Measurements from ENCODE around the gene SGO1. TPM values are rescaled to one million over a fixed set of nuclear protein-coding genes. Genes with fewer than 3 reads are reported as not detected.

SGO1 gene
- polyA plus RNA-seq, 1 donor (not counting 4 experiments of a cell fraction or from before 2014, with no cell fraction given), result 3.4 TPM

DNA sequence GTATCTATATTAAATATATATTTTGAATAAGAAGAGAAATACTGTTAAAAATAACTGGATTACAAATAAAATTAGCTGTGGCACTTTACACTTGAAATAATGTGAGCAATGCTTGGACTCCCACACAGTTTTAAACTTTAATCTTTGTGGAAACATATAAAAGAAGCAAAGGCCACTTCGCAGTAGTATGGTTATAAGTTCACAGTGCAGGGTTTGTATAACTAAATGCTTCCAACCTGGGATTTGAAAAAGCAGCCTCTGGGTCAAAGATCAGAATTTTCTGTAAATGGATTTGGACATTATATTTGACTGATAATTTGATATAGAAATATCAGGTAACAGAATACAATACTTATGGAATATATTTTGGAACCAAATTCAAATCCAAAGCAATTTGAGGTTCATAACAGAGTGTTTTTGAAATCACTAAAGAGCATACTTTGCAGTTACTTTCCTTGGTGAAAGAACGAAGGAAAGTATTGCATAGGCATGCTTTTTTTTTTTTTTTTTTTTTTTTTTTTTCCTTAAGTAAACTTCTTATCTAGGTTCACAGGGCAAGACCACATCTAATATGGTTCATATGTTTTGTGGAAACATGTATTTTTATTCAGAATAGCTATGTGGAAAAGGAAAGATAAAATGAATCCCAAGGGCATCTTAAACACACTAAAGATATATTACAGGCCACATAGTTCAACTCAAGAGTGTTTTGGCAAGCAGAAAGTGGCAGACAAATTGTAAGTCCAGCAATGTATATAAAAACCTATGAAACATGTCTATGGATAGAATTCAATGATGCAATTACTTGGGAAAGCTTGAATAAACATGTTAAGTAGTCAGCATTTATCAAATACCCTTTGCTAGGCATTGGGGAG, 47.1 kb upstream of the SGO1 start:
- H4K20me1 ChIP-seq (ENCODE audit: control insufficient read depth, extremely low read depth, insufficient read depth, low read length), result no peaks in the 10 kb centered on the region
- DNase-seq (ENCODE audit: low read depth, low spot score) (no peak), FAIRE-seq (no peak)
- H3K9me3 ChIP-seq (ENCODE audit: control insufficient read depth, low read depth, low read length), result no peaks in the 10 kb centered on the region
- no peaks in the 10 kb centered on the region for H3K27me3 ChIP-seq (ENCODE audit: control insufficient read depth, extremely low read depth, insufficient read depth, low read length)
- dilution Hi-C loops (cut with MboI; ENCODE audit: extremely low pct_ligation_motif_present, low sequenced_read_pairs), result no loop called here
- no peak overlapping the region for H2AFZ ChIP-seq (ENCODE audit: control insufficient read depth, low read length)
- TF ChIP-seq EZH2 (IDR thresholded peaks at IDR 0.05; ENCODE audit: low read length), result no peak
- TF ChIP-seq, protein P1, sequence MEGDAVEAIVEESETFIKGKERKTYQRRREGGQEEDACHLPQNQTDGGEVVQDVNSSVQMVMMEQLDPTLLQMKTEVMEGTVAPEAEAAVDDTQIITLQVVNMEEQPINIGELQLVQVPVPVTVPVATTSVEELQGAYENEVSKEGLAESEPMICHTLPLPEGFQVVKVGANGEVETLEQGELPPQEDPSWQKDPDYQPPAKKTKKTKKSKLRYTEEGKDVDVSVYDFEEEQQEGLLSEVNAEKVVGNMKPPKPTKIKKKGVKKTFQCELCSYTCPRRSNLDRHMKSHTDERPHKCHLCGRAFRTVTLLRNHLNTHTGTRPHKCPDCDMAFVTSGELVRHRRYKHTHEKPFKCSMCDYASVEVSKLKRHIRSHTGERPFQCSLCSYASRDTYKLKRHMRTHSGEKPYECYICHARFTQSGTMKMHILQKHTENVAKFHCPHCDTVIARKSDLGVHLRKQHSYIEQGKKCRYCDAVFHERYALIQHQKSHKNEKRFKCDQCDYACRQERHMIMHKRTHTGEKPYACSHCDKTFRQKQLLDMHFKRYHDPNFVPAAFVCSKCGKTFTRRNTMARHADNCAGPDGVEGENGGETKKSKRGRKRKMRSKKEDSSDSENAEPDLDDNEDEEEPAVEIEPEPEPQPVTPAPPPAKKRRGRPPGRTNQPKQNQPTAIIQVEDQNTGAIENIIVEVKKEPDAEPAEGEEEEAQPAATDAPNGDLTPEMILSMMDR (optimal IDR thresholded peaks at IDR 0.05 in 1 of 3, IDR thresholded peaks at IDR 0.05 in 1 of 3, conservative IDR thresholded peaks at IDR 0.05 in 1 of 3; ENCODE audit: extremely low read depth in 1 of 3, insufficient read depth in 2 of 3, low read length in 3 of 3), result no peak
- H3K4me3 ChIP-seq (ENCODE audit: control insufficient read depth in 2 of 3, extremely low read depth in 1 of 3, insufficient read depth in 2 of 3, low read depth in 1 of 3, low read length in 3 of 3), result no peak overlapping the region
- H3K4me1 ChIP-seq (ENCODE audit: control insufficient read depth, extremely low read depth, insufficient read depth, low read length), result no peaks in the 10 kb centered on the region
- no peak overlapping the region for H3K27ac ChIP-seq (ENCODE audit: control insufficient read depth, insufficient read depth, low read length)
- no peaks in the 10 kb centered on the region for H3K9me1 ChIP-seq (ENCODE audit: control insufficient read depth, extremely low read depth, insufficient read depth, low read length)
- no peaks in the 10 kb centered on the region for H3K36me3 ChIP-seq (ENCODE audit: control insufficient read depth in 2 of 2, extremely low read depth in 1 of 2, insufficient read depth in 2 of 2, low read length in 2 of 2)
- H3K9ac ChIP-seq (ENCODE audit: control insufficient read depth, extremely low read depth, insufficient read depth, low read length), result no peak overlapping the region
- H3K4me2 ChIP-seq (ENCODE audit: control insufficient read depth, extremely low read depth, insufficient read depth, low read depth, low read length), result no peak overlapping the region
- H3K79me2 ChIP-seq (ENCODE audit: control insufficient read depth, insufficient read depth, low read length), result no peaks in the 10 kb centered on the region

GRCh38 chr3:20230954-20231353, 44.9 kb upstream of the SGO1 start:
- dilution Hi-C loops (cut with MboI; ENCODE audit: extremely low pct_ligation_motif_present, low sequenced_read_pairs), result no loop called here
- no peaks in the 10 kb centered on the region for H3K79me2 ChIP-seq (ENCODE audit: control insufficient read depth, insufficient read depth, low read length)
- no peak overlapping the region for H3K9ac ChIP-seq (ENCODE audit: control insufficient read depth, extremely low read depth, insufficient read depth, low read length)
- H3K4me3 ChIP-seq (ENCODE audit: control insufficient read depth in 2 of 3, extremely low read depth in 1 of 3, insufficient read depth in 2 of 3, low read depth in 1 of 3, low read length in 3 of 3), result no peak overlapping the region
- no peaks in the 10 kb centered on the region for H4K20me1 ChIP-seq (ENCODE audit: control insufficient read depth, extremely low read depth, insufficient read depth, low read length)
- no peaks in the 10 kb centered on the region for H3K27me3 ChIP-seq (ENCODE audit: control insufficient read depth, extremely low read depth, insufficient read depth, low read length)
- H3K4me2 ChIP-seq (ENCODE audit: control insufficient read depth, extremely low read depth, insufficient read depth, low read depth, low read length), result no peak overlapping the region
- no peaks in the 10 kb centered on the region for H3K36me3 ChIP-seq (ENCODE audit: control insufficient read depth in 2 of 2, extremely low read depth in 1 of 2, insufficient read depth in 2 of 2, low read length in 2 of 2)
- TF ChIP-seq, protein P1 (optimal IDR thresholded peaks at IDR 0.05 in 1 of 3, IDR thresholded peaks at IDR 0.05 in 1 of 3, conservative IDR thresholded peaks at IDR 0.05 in 1 of 3; ENCODE audit: extremely low read depth in 1 of 3, insufficient read depth in 2 of 3, low read length in 3 of 3), result no peak
- no peak for TF ChIP-seq EZH2 (IDR thresholded peaks at IDR 0.05; ENCODE audit: low read length)
- H3K4me1 ChIP-seq (ENCODE audit: control insufficient read depth, extremely low read depth, insufficient read depth, low read length), result no peaks in the 10 kb centered on the region
- no peaks in the 10 kb centered on the region for H3K9me3 ChIP-seq (ENCODE audit: control insufficient read depth, low read depth, low read length)
- DNase-seq (ENCODE audit: low read depth, low spot score) (no peak), FAIRE-seq (no peak)
- no peaks in the 10 kb centered on the region for H3K9me1 ChIP-seq (ENCODE audit: control insufficient read depth, extremely low read depth, insufficient read depth, low read length)
- no peak overlapping the region for H3K27ac ChIP-seq (ENCODE audit: control insufficient read depth, insufficient read depth, low read length)
- no peak overlapping the region for H2AFZ ChIP-seq (ENCODE audit: control insufficient read depth, low read length)

Data from keratinocyte (primary cell).